Neutrophil (primary cell): Measurements from ENCODE around the gene GALNT3.

Source experiments
- H3K27ac ChIP-seq: fragments of 200-600 bp; sonication (generic); 2 replicates; pipeline ENCODE4 v1.5.1; 2016; ENCODE audit warnings: mild to moderate bottlenecking, moderate library complexity
- H3K27me3 ChIP-seq: fragments of 200-600 bp; sonication (generic); 2 replicates; pipeline ENCODE4 v1.6.0; 2016; ENCODE audit warnings: mild to moderate bottlenecking
- H3K36me3 ChIP-seq: fragments of 200-600 bp; sonication (generic); 2 replicates; pipeline ENCODE4 v1.5.1; 2017
- H3K4me1 ChIP-seq, 2 experiments: fragments of 200-600 bp in 1 of 2; sonication (generic) in 1 of 2; 1 replicate in 1 of 2; 2 replicates in 1 of 2; pipeline versions ENCODE4 v1.5.1 to v1.6.1; 2013 to 2016; ENCODE audit warnings: low read depth in 1 of 2, low read length in 1 of 2, mild to moderate bottlenecking in 1 of 2, moderate library complexity in 1 of 2; ENCODE audit not compliant: control insufficient read depth in 1 of 2, insufficient read depth in 1 of 2
- H3K4me3 ChIP-seq, 2 experiments: fragments of 200-600 bp in 1 of 2; sonication (generic) in 1 of 2; 1 replicate in 1 of 2; 2 replicates in 1 of 2; pipeline ENCODE4 v1.5.1; 2013 to 2016; ENCODE audit warnings: low read depth in 1 of 2, low read length in 1 of 2, mild to moderate bottlenecking in 1 of 2, moderate library complexity in 1 of 2
- H3K9me3 ChIP-seq: fragments of 200-600 bp; sonication (generic); 2 replicates; pipeline ENCODE4 v1.5.1; 2016
- CTCF ChIP-seq: fragments of 200-600 bp; sonication (generic); IDR thresholded peaks from 2 replicates; pipeline ENCODE4 v1.5.1; 2016; ENCODE audit warnings: antibody characterized with exemption

Gene GALNT3

DNA sequence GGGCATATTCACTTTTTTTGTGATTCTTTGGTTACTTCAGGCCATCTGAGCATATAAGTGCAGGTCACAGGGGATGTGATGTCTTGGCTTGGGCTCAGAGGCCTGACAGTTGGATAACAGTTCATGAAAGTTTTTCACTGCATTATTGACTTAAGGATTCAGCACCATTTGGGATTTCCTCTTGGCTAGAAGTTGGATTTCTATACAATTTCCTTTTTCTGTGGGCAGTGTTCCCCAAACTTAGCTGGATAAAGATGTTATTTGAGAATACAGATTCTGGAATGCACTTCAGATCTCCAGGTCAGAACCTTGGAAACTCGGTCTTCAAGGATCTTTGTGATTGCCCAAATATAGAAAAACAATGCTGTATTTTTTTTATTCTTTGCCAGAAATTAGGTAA lies 78.0 kb downstream of the GALNT3 start:
- Histone ChIP-seq H3K9me3 (no peaks in the 10 kb centered on the region), H3K4me3 (no peak overlapping the region)

DNA sequence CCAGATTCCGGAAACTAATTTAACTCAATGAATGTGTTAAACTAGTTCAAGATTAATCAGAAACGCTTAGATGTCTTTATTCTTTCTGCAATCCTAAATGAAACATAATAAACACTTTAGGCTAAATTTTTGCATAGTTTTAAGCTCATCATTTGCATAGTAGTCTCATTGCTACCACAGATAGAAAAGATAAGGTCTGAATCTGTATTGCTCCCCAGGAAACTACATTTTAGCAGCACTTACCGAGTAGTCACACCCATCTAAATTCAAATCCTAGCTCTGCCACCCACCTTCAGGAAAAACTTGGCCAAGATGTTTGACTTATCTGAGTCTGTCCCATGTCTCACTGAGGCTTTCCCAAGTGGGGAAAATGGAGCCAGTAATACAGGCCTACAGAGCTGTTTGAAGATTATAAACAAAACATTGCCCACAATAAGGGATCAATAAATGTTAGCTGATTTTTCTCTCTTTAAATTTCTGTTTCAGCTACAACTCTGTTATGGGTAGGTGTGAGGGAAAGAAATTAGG lies 87.0 kb downstream of the GALNT3 start:
- Histone ChIP-seq H3K4me3 (no peak overlapping the region), H3K36me3 (no peaks in the 10 kb centered on the region), H3K27me3 (no peaks in the 10 kb centered on the region), H3K4me1 (no peaks in the 10 kb centered on the region), H3K9me3 (no peaks in the 10 kb centered on the region), H3K27ac (no peak overlapping the region)
- no peak for TF ChIP-seq CTCF

More for the DNA sequence above, 78.0 kb downstream of the GALNT3 start:
- Histone ChIP-seq H3K27ac (no peak overlapping the region), H3K4me1 (no peaks in the 10 kb centered on the region), H3K36me3 (no peaks in the 10 kb centered on the region), H3K27me3 (no peaks in the 10 kb centered on the region)
- TF ChIP-seq CTCF: no peak

GRCh38 chr2:165701147-165701546 lies 92.9 kb downstream of the GALNT3 start:
- H3K9me3 ChIP-seq: no peaks in the 10 kb centered on the region
- TF ChIP-seq CTCF: no peak
- H3K36me3 ChIP-seq: no peaks in the 10 kb centered on the region
- H3K4me1 ChIP-seq: no peaks in the 10 kb centered on the region
- no peak overlapping the region for H3K4me3 ChIP-seq
- H3K27me3 ChIP-seq: no peaks in the 10 kb centered on the region
- H3K27ac ChIP-seq: no peak overlapping the region

DNA sequence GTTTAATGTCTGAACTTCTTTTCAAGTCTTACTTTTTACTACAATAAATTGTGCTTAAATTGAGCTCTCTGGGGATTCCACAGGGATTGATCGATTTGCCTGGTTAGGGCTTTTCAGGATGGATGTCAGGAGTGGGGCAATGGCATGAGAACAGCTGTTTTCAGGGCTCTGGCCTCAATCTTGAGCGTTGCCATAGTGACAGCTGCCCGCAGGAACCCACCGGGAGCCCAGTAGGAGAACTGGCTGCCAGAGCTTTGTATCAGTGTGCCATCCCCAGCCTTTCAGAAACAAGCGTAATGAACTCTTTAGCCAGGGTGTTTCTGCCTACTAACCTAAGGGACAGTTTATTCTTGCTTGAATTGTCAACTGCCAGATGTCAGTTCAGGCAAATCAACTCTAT lies 93.5 kb downstream of the GALNT3 start:
- Histone ChIP-seq H3K4me3 (no peak overlapping the region), H3K27me3 (no peaks in the 10 kb centered on the region), H3K27ac (no peak overlapping the region), H3K9me3 (no peaks in the 10 kb centered on the region), H3K36me3 (no peaks in the 10 kb centered on the region), H3K4me1 (no peaks in the 10 kb centered on the region)
- no peak for TF ChIP-seq CTCF

- H3K27ac ChIP-seq: no peak overlapping the region
- H3K4me1 ChIP-seq: no peaks in the 10 kb centered on the region
- H3K36me3 ChIP-seq: no peaks in the 10 kb centered on the region
- no peak overlapping the region for H3K4me3 ChIP-seq
- H3K9me3 ChIP-seq: no peaks in the 10 kb centered on the region
- TF ChIP-seq CTCF: no peak
- no peaks in the 10 kb centered on the region for H3K27me3 ChIP-seq
These were observed 94.1 kb downstream of the GALNT3 start for GRCh38 chr2:165699946-165700345.

DNA sequence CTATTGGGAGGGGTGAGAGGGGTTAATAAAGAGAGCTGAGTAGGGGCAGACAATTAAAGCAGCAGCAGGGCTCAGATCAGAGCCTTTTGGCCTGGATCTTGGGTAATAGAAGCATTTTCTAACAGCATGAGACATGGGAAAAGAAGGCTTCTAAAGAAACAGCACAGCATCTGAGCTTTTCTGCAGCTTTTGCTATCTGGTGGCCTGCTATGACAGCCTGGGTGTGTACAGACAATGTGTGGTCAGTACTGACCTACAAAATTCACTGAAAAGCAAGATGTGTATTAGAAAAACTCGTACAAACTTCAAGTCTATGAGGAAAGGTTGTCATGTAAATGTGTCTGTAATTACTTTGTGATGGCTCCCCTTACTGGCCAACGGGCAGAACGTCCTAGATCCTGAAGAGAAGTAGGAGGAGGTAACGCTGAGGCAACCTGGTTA lies 95.6 kb downstream of the GALNT3 start:
- no peaks in the 10 kb centered on the region for H3K27me3 ChIP-seq
- no peaks in the 10 kb centered on the region for H3K4me1 ChIP-seq
- no peak overlapping the region for H3K27ac ChIP-seq
- no peak for TF ChIP-seq CTCF
- H3K36me3 ChIP-seq: no peaks in the 10 kb centered on the region
- H3K4me3 ChIP-seq: no peak overlapping the region
- H3K9me3 ChIP-seq: no peaks in the 10 kb centered on the region
